HG03575 (cell line): ENCODE data around the gene MMAB.

Experiments used
- ATAC-seq: cut with Tn5 transposase; IDR thresholded peaks from one replicate; pipeline ENCODE4 v1.9.1; 2021; ENCODE audit not compliant: unreplicated experiment, insufficient number of reproducible peaks, low FRiP score; ENCODE audit errors: extremely low read depth

The MMAB gene

DNA sequence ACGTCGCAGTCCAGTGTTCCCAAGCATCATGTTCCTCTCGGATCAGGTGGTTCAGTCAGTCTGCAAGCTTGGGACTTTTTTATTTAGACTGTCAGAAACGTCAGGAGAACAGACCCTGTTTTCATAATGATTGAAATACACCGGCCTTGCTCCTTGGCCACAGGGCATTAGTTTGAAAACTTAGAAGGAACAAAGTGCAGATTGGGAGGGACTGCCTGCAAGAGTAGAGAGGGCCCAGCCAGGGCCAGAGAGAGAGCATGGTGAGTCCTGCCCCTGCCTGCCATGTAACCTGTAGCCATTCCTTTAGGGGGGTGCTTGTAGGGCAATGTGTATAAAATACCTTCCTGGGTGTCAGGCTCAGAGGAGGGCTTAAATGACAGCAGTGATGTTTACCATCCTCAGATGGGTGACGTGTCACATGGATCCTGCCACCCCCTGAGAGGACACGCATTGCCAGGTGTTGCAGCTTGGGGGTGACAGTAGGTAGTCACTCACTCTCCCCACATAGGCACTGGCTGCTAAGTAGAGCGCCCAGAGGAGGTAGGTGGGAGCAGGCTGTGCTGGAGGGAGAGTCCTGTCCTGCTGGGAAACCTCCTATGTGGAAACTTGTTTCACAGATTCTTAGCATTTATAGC, 45.7 kb downstream of the MMAB start:
- ATAC-seq, result no peak

GRCh38 chr12:109525279-109525585, 48.1 kb downstream of the MMAB start:
- ATAC-seq, result no peak

GRCh38 chr12:109524466-109525278, 48.6 kb downstream of the MMAB start:
- ATAC-seq, result no peak

- no peak for ATAC-seq
These were observed 49.8 kb downstream of the MMAB start for GRCh38 chr12:109523504-109523903.

DNA sequence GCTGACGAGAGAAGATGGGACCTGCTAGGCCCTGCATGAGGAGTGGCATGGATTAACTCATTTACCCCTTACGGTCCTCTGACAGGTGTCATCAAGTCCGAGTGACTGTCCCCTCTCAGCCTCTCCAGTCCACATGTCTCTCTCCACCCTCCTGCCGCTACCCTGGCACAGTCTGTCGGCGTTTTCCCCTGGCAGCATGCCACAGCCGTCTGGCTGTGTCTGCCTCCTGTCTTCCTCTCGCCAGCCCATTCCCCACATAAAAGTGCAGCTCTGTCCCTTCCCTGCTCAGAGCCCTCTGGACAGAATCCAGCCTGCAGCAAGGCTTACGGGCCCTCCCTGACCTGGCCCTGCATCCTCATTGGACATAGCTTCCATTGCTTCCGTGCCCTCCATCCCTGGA, 50.2 kb downstream of the MMAB start:
- no peak for ATAC-seq

- no peak for ATAC-seq
These were observed 51.5 kb downstream of the MMAB start for GRCh38 chr12:109521831-109522230.

DNA sequence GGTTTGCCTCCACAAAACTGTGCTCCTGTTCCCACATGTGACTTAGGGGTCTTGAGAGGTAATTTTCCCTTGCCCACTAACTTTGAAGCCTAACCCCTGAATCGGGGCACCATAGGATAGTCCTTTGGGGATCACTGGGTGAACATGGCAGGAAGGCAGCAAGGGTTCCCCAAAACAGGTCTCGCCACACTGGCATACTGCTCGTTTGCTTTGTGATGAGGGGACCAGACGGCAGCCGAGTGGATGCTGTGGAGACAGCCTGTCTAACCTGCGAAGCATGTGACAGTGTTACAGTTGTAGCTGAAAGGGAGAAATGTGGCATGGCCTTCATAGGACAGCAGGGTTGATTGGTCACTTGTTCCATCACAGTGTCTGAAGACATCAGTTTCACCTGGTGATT, 53.5 kb downstream of the MMAB start:
- ATAC-seq, result no peak

DNA sequence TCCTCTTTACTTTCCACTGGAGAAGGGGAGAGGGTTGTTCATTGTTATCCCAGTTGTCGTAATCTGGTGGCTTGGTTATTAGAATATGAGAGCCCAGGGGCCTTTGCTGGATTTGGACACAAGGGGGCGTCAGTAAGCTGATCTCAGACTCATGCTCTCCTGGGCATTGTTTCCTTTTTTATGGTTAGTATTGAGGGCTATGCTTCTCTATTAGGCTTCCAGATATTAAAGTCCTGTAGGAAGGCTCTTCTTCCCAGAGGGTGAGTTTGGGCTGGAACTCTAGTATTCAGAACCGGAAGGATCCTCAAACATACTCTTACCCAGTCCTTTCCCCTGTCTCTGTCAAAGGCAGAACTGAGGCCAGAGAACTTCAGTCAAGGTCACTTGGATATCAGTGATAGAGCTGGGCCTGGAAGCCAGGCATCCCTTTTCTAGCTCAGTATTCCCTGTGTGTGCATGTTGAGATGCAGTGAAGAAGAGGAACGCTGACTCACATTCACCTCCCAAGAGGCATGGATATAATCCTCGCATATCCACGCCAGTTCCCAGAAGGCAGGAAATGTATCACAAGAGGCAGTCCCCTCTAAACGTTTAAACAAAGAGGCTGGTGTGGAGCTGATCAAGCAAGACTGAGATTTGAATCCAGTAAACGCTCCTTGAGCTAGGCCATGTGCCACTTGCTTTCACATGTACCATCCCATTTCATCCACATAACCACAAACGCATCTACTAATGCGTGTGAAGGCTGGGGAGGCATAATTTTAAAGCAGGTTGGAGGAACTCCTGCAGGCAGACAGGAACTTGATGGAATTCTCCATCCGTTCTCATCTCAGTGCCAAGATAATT, 54.3 kb downstream of the MMAB start:
- ATAC-seq, result no peak

- ATAC-seq, result no peak
These were observed 55.7 kb downstream of the MMAB start for GRCh38 chr12:109517619-109518018.

- ATAC-seq, result no peak
These were observed 59.3 kb downstream of the MMAB start for GRCh38 chr12:109513977-109514376.

DNA sequence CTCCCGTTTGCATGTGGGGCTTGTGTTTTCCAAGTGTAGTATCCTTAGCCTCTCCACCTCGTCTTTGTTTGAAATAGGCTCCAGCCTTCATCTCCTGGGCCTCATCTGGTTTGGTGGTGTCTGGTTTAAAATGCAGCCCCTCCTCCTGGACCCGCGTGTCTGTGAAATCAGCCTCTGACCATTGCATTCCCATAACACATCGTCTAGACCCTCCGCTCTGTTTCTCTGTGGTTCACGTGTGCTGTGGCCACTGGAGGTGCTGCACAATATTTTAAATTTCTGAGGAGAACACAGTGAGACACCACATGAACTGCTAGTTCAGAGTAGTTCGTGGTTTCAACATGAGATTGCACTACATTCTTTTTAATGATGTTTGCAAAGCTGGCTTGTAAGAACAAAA, 60.3 kb downstream of the MMAB start:
- no peak for ATAC-seq

GRCh38 chr12:109512608-109513007, 60.7 kb downstream of the MMAB start:
- no peak for ATAC-seq

GRCh38 chr12:109510196-109510595, 63.1 kb downstream of the MMAB start:
- ATAC-seq, result no peak

- ATAC-seq, result no peak
These were observed 69.2 kb downstream of the MMAB start for GRCh38 chr12:109504068-109504467.
